Sigmoid colon (tissue), 7 donors: ENCODE measurements around the gene NR2F1-AS1. TPM values are rescaled to one million over a fixed set of nuclear protein-coding genes. Genes with fewer than 3 reads are reported as not detected.

Source experiments
- DNase-seq: peaks from one replicate; pipeline ENCODE4 v3.0.0-alpha.2; 2019
- H3K27ac ChIP-seq, 4 donors: fragments of 200-600 bp; sonication (generic); one replicate each; pipeline ENCODE4 v1.5.1; 2016 to 2019; ENCODE audit warnings: mild to moderate bottlenecking in 1 of 4
- H3K27me3 ChIP-seq, 3 donors: fragments of 200-600 bp; sonication (generic); one replicate each; pipeline ENCODE4 v1.5.1; 2019; ENCODE audit warnings: mild to moderate bottlenecking in 1 of 3
- H3K36me3 ChIP-seq, 4 donors: fragments of 200-600 bp; sonication (generic); one replicate each; pipeline ENCODE4 v1.5.1; 2016 to 2019
- H3K4me1 ChIP-seq, 4 donors: fragments of 200-600 bp; sonication (generic); one replicate each; pipeline ENCODE4 v1.5.1; 2017 to 2019
- H3K4me3 ChIP-seq, 4 donors: fragments of 200-600 bp; sonication (generic); one replicate each; pipeline ENCODE4 v1.5.1; 2017 to 2019; ENCODE audit warnings: mild to moderate bottlenecking in 2 of 4, moderate library complexity in 1 of 4
- H3K9me3 ChIP-seq, 4 donors: fragments of 200-600 bp in 3 of 4; sonication (generic) in 3 of 4; one replicate each; pipeline versions ENCODE4 v1.5.1 to v1.6.1; 2013 to 2019
- CTCF ChIP-seq, 4 experiments: fragments of 450-650 bp in 3 of 4; fragments of 200-600 bp in 1 of 4; IDR thresholded peaks; one replicate each; pipeline ENCODE4 v1.5.1; 2016 to 2019; ENCODE audit warnings: antibody characterized with exemption in 4 of 4, mild to moderate bottlenecking in 3 of 4, moderate library complexity in 2 of 4
- EP300 ChIP-seq, 4 donors: sonication (generic); formaldehyde crosslinking; IDR thresholded peaks; one replicate each; pipeline ENCODE4 v1.6.1; 2017; ENCODE audit warnings: antibody characterized with exemption in 4 of 4
- POLR2A ChIP-seq, 2 donors: fragments of 450-650 bp; IDR thresholded peaks; one replicate each; pipeline ENCODE4 v1.6.1; 2016; ENCODE audit warnings: antibody characterized with exemption in 2 of 2, mild to moderate bottlenecking in 2 of 2, moderate library complexity in 2 of 2
- POLR2AphosphoS5 ChIP-seq, 4 donors: sonication (generic); formaldehyde crosslinking; IDR thresholded peaks; one replicate each; pipeline ENCODE4 v1.6.1; 2017; ENCODE audit warnings: antibody characterized with exemption in 4 of 4
- WGBS, 2 donors: extraction: QIAGEN DNeasy Blood & Tissue Kit; methylation state at CpG; one replicate each; pipeline ENCODE4 v1.1.7; 2013; 5-methylcytosine and 5-hydroxymethylcytosine counted together
- intact Hi-C: fragments of 100-400 bp; cut with DNase I; formaldehyde crosslinking; loops from one replicate; pipeline ENCODE4 v1.15.1; 2023
- polyA plus RNA-seq, 3 donors: library from polyadenylated mRNA; stranded (reverse); fragments of 200-250 nt; gene quantifications; one replicate each; pipeline ENCODE4 v1.2.3, GENCODE V29; 2013
- total RNA-seq, 4 donors: library from RNA; depleted of rRNA; stranded (reverse); fragments of >200 nt; gene quantifications; one replicate each; pipeline ENCODE4 v1.1.0, GENCODE V29; 2016
- donor health status: healthy with polysubstance abuse.
- donor health status: Bipolar disorder and iron deficiency.
- donor health status: healthy.

The NR2F1-AS1 gene
- total and polyA plus RNA-seq, 7 donors: 1.4 to 15.2 (median 8.9) TPM

GRCh38 chr5:93436083-93436482 is 144.9 kb downstream of the NR2F1-AS1 start:
- no peaks in the 10 kb centered on the region for H3K4me1 ChIP-seq
- no peaks in the 10 kb centered on the region for H3K27me3 ChIP-seq
- no peak for DNase-seq
- H3K9me3 ChIP-seq: no peaks in the 10 kb centered on the region
- no peak overlapping the region for H3K4me3 ChIP-seq
- TF ChIP-seq POLR2A (IDR thresholded peaks at IDR 0.05): no peak
- no peak for TF ChIP-seq POLR2AphosphoS5 (IDR thresholded peaks at IDR 0.05)
- no peak for TF ChIP-seq EP300 (IDR thresholded peaks at IDR 0.05)
- no peak for TF ChIP-seq CTCF (IDR thresholded peaks at IDR 0.05)
- H3K36me3 ChIP-seq: no peaks in the 10 kb centered on the region
- intact Hi-C loops: no loop called here
- no peak overlapping the region for H3K27ac ChIP-seq

- no peak for TF ChIP-seq CTCF (IDR thresholded peaks at IDR 0.05)
- TF ChIP-seq EP300 (IDR thresholded peaks at IDR 0.05): no peak
- no peak for TF ChIP-seq POLR2AphosphoS5 (IDR thresholded peaks at IDR 0.05)
- TF ChIP-seq POLR2A (IDR thresholded peaks at IDR 0.05): no peak
- H3K27ac ChIP-seq: no peak overlapping the region
- no peak overlapping the region for H3K4me3 ChIP-seq
- no peaks in the 10 kb centered on the region for H3K9me3 ChIP-seq
- no peaks in the 10 kb centered on the region for H3K4me1 ChIP-seq
- intact Hi-C loops: no loop called here
- 84 to 85% methylated on average over 1 of the region's 1 CpG for WGBS, 2 donors
- no peaks in the 10 kb centered on the region for H3K27me3 ChIP-seq
- no peaks in the 10 kb centered on the region for H3K36me3 ChIP-seq
- no peak for DNase-seq
Observed at GRCh38 chr5:93433422-93433821, 147.6 kb downstream of the NR2F1-AS1 start.

GRCh38 chr5:93431250-93431649 is 149.8 kb downstream of the NR2F1-AS1 start:
- H3K4me1 ChIP-seq: peaks cover 0 to 8% (median 0%) of the 10 kb centered on the region in 4 donors
- no peak overlapping the region for H3K4me3 ChIP-seq
- 26 to 47% methylated on average over 1 of the region's 1 CpG for WGBS, 2 donors
- H3K36me3 ChIP-seq: no peaks in the 10 kb centered on the region
- no peak overlapping the region for H3K27ac ChIP-seq
- no peaks in the 10 kb centered on the region for H3K9me3 ChIP-seq
- TF ChIP-seq POLR2AphosphoS5 (IDR thresholded peaks at IDR 0.05): no peak
- TF ChIP-seq EP300 (IDR thresholded peaks at IDR 0.05): no peak
- no peak for TF ChIP-seq CTCF (IDR thresholded peaks at IDR 0.05)
- TF ChIP-seq POLR2A (IDR thresholded peaks at IDR 0.05): no peak
- intact Hi-C loops: no loop called here
- H3K27me3 ChIP-seq: no peaks in the 10 kb centered on the region
- DNase-seq: no peak

GRCh38 chr5:93430673-93431199 is 150.3 kb downstream of the NR2F1-AS1 start:
- intact Hi-C loops: no loop called here
- Histone ChIP-seq H3K27me3 (no peaks in the 10 kb centered on the region), H3K9me3 (no peaks in the 10 kb centered on the region), H3K36me3 (no peaks in the 10 kb centered on the region), H3K4me1 (peaks cover 0 to 8% (median 0%) of the 10 kb centered on the region in 4 donors), H3K4me3 (no peak overlapping the region), H3K27ac (no peak overlapping the region)
- TF ChIP-seq POLR2AphosphoS5 (IDR thresholded peaks at IDR 0.05) (no peak), EP300 (IDR thresholded peaks at IDR 0.05) (no peak), CTCF (IDR thresholded peaks at IDR 0.05) (no peak), POLR2A (IDR thresholded peaks at IDR 0.05) (no peak)
- DNase-seq: no peak
- 61 to 69% methylated on average over 2 of the region's 2 CpGs for WGBS, 2 donors

GRCh38 chr5:93430118-93430517 is 150.9 kb downstream of the NR2F1-AS1 start:
- H3K4me1 ChIP-seq: peaks cover 0 to 8% (median 0%) of the 10 kb centered on the region in 4 donors
- 52 to 80% methylated on average over 8 of the region's 8 CpGs for WGBS, 2 donors
- H3K27me3 ChIP-seq: no peaks in the 10 kb centered on the region
- TF ChIP-seq CTCF (IDR thresholded peaks at IDR 0.05): no peak
- no peak for TF ChIP-seq EP300 (IDR thresholded peaks at IDR 0.05)
- no peak for TF ChIP-seq POLR2AphosphoS5 (IDR thresholded peaks at IDR 0.05)
- no peak for TF ChIP-seq POLR2A (IDR thresholded peaks at IDR 0.05)
- intact Hi-C loops: no loop called here
- H3K4me3 ChIP-seq: no peak overlapping the region
- H3K27ac ChIP-seq: no peak overlapping the region
- H3K9me3 ChIP-seq: no peaks in the 10 kb centered on the region
- DNase-seq: no peak
- no peaks in the 10 kb centered on the region for H3K36me3 ChIP-seq
